ENCODE results near the gene TRIL. TPM values are rescaled to one million over a fixed set of nuclear protein-coding genes. Genes with fewer than 3 reads are reported as not detected.
A peak's percentile ranks its signal among the peaks of the same experiment; 100 is the strongest.

TRIL gene
- total RNA-seq, 6 experiments from 2014 or later = 0.07 to 0.08 TPM; not detected in 4

DNA sequence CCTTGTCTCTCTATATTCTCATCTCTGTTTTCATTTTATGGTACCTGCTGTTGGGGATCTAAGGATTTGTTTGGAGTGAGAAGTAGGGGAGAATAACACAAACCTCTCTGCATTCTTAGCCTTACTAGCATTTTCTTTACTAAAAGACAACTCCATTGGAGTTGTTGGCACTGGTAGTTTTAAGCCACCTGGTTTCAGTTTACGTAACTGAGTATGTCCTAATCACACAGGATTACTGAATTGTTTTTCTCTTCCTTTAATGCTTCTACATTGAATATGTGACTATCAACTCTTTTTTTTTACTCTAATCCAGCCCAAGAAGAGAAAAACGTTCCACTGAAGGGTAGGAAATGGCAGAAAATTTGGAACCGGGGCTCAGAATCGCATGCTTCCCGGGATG is 30.0 kb upstream of the TRIL start:
- peaks cover 1% of the 10 kb centered on the region; the same call in 1 of the 2 replicates for H3K27me3 Mint-ChIP-seq (ENCODE audit: insufficient read depth)
- H3K4me1 Mint-ChIP-seq (ENCODE audit: low read depth) = peaks cover 66% of the 10 kb centered on the region
- H3K4me3 Mint-ChIP-seq = peak overlapping the region; percentile 54
- TF ChIP-seq, protein P1, sequence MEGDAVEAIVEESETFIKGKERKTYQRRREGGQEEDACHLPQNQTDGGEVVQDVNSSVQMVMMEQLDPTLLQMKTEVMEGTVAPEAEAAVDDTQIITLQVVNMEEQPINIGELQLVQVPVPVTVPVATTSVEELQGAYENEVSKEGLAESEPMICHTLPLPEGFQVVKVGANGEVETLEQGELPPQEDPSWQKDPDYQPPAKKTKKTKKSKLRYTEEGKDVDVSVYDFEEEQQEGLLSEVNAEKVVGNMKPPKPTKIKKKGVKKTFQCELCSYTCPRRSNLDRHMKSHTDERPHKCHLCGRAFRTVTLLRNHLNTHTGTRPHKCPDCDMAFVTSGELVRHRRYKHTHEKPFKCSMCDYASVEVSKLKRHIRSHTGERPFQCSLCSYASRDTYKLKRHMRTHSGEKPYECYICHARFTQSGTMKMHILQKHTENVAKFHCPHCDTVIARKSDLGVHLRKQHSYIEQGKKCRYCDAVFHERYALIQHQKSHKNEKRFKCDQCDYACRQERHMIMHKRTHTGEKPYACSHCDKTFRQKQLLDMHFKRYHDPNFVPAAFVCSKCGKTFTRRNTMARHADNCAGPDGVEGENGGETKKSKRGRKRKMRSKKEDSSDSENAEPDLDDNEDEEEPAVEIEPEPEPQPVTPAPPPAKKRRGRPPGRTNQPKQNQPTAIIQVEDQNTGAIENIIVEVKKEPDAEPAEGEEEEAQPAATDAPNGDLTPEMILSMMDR (IDR thresholded peaks at IDR 0.05) = no peak
- peaks cover 4% of the 10 kb centered on the region; the same call in 1 of the 2 replicates for H3K36me3 Mint-ChIP-seq (ENCODE audit: low read depth)
- H3K27ac Mint-ChIP-seq = peak overlapping the region; percentile 92
- DNase-seq = no peak
- H3K9me3 Mint-ChIP-seq = no peaks in the 10 kb centered on the region; the same call in 1 of the 2 replicates

DNA sequence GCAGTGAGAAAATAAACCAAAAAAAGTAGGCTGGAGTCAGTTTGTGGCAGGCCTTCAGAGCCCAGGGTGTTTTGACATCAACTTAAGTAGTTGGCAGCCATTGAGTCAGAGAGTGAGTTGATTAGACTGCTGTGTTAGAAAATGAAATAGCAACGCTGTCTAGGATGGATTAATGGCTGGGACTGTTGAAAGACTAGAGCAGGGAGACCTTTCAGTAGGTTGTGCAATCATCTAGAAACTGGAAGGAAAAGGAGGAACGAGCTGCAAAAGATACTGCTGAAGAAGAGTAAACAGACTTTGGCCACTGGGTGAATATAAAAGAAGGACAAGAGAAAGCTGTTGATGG is 28.6 kb upstream of the TRIL start:
- TF ChIP-seq, protein P1 (IDR thresholded peaks at IDR 0.05) = no peak
- Mint-ChIP-seq H3K27me3 (ENCODE audit: insufficient read depth) (no peaks in the 10 kb centered on the region; the same call in 1 of the 2 replicates), H3K27ac (peak overlapping the region; percentile 19), H3K4me3 (peak overlapping the region; percentile 3; the same call in 1 of the 2 replicates), H3K4me1 (ENCODE audit: low read depth) (peaks cover 66% of the 10 kb centered on the region), H3K9me3 (no peaks in the 10 kb centered on the region; the same call in 1 of the 2 replicates), H3K36me3 (ENCODE audit: low read depth) (peaks cover 4% of the 10 kb centered on the region; the same call in 1 of the 2 replicates)
- peak; percentile 31 for DNase-seq

DNA sequence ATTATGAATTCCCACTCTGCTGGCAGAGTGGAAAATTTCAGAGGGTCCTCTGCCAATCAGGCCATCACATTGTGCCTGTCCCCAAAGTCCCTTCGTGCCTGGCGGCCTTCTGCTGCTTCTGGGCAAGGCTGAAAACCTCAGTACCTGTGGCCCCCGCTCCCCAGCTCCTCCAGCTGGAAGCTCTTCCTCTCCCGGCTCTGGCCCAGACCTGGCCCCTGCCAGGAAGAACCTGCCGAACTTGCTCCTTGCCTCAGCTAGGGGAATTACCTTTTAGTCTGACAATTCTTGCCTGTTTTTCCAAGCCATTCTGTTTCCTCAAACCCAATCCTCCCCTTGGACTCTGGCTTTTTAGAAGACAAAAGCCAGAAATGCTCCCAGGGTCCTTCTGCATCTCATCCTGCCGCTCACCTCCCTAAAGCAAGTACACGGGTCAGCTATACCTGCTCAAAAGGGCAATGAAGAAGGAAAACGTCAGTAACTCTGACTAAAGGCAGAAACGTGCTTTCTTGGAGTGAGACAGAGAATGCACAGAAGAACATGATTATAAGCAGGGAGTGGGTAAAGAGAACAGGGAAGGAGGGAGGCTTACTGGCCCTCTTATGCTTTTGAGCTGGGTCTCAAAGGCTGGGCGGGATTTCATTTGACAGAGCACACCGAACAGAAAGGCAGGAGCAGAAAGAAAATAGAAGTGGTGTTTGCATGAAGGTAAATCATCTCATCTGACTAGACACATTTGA is 28.1 kb upstream of the TRIL start:
- no peak for DNase-seq
- Mint-ChIP-seq H3K4me1 (ENCODE audit: low read depth) (peaks cover 68% of the 10 kb centered on the region), H3K27ac (peak overlapping the region; percentile 19; the same call in 1 of the 2 replicates), H3K4me3 (no peak overlapping the region; the same call in 1 of the 2 replicates), H3K27me3 (ENCODE audit: insufficient read depth) (no peaks in the 10 kb centered on the region; the same call in 1 of the 2 replicates), H3K9me3 (no peaks in the 10 kb centered on the region; the same call in 1 of the 2 replicates), H3K36me3 (ENCODE audit: low read depth) (peaks cover 4% of the 10 kb centered on the region; the same call in 1 of the 2 replicates)
- TF ChIP-seq, protein P1 (IDR thresholded peaks at IDR 0.05) = no peak

DNA sequence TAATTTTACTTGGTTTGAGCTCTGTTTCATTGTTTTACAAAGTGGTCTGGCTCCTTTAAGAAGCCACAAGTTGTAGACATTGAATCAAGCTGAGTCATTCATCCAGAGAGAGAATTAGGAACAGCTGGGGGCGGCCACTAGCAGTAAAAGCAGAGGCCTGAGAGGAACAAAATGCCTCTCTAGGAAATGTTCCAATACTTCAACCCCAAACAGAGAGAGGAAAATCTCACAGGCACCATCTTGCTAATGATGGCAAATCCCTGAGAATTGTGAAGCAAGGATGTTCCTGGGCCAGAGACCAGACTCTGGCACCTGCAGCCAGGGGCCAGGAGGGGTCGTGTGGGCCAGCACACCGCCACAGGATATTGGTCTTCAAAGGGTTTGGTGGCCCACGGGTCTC is 26.5 kb upstream of the TRIL start:
- Mint-ChIP-seq H3K4me1 (ENCODE audit: low read depth) (peaks cover 70% of the 10 kb centered on the region), H3K9me3 (no peaks in the 10 kb centered on the region; the same call in 1 of the 2 replicates), H3K27ac (peak overlapping the region; percentile 62), H3K4me3 (peak overlapping the region; percentile 34; the same call in 1 of the 2 replicates), H3K36me3 (ENCODE audit: low read depth) (peaks cover 4% of the 10 kb centered on the region; the same call in 1 of the 2 replicates), H3K27me3 (ENCODE audit: insufficient read depth) (peaks cover 1% of the 10 kb centered on the region)
- TF ChIP-seq, protein P1 (IDR thresholded peaks at IDR 0.05) = no peak; the same call in 1 of the 2 replicates
- peak; percentile 78 for DNase-seq

DNA sequence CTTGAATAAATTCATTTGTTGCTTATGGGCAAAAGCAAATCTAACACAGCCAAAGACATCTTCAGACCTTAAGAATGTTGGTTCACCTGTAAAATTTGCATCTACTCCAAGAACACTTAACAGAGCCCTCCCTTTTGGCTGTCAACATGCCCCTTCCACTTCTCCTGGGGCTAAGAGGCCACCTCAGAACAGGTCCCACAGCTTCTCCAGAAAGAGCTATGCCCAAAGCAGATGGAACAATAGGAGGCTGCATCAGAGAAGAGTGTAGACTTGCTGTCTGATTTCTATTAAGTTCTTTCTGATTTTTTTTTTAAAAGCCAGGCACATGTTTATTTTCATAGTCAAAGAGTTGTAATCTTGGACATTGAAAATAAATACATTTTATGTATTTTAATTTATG is 26.1 kb upstream of the TRIL start:
- Mint-ChIP-seq H3K27ac (peak overlapping the region; percentile 62; the same call in 1 of the 2 replicates), H3K9me3 (no peaks in the 10 kb centered on the region), H3K4me3 (no peak overlapping the region), H3K27me3 (ENCODE audit: insufficient read depth) (peaks cover 1% of the 10 kb centered on the region), H3K4me1 (ENCODE audit: low read depth) (peaks cover 66% of the 10 kb centered on the region), H3K36me3 (ENCODE audit: low read depth) (peaks cover 4% of the 10 kb centered on the region; the same call in 1 of the 2 replicates)
- TF ChIP-seq, protein P1 (IDR thresholded peaks at IDR 0.05) = no peak
- DNase-seq = no peak

Data from HFFc6 (cell line).